HG03575 (cell line): ENCODE measurements around the gene FAM186B.

Experiments used
- ATAC-seq: cut with Tn5 transposase; IDR thresholded peaks from one replicate; pipeline ENCODE4 v1.9.1; 2021; ENCODE audit not compliant: unreplicated experiment, insufficient number of reproducible peaks, low FRiP score; ENCODE audit errors: extremely low read depth

Gene FAM186B

DNA sequence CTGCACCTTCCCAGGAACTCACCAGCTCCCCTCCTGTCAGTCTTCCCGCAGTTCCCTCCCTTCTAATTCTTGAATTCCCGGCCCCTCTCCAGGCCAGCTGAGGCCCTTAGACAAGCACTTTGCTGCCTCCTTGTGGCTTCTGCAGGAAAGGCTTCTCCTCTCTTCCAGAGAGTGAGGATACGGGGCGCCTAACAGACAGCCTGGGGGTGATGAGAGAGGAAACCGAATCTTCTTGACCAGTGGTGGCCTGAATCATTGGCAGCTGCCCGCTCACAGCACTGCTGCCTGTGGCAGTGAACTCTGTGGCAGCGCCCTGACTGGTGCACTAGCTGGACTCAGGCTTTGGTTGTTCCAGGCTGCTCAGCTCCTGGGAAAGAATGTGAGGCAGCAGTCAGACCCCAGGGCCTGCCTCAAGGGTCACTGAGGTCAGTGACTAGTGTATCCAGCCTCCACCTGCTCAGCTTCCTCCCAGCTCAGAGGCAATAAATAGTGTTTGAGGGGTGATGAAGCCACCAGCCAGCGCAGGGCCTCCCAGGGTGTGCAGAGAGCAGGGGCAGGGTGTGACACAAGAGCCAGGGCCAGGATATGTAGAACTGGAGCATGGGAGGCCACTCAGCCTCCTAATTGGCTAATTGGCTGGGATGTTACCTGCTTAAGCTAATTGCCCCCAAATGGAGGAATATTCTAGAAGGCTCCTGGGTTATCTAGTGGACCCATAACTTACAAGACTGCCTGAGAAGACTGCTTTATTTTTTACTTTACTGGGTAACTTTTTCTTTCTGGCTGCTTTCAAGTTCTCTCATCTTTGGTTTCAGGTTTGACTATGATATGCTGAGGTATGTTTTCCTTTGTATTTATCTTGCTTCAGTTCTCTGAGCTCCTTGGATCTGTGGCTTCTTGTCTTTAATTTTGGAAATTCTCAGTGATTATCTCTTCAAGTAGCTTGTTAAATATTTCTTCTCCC lies 24.6 kb downstream of the FAM186B start:
- no peak for ATAC-seq

DNA sequence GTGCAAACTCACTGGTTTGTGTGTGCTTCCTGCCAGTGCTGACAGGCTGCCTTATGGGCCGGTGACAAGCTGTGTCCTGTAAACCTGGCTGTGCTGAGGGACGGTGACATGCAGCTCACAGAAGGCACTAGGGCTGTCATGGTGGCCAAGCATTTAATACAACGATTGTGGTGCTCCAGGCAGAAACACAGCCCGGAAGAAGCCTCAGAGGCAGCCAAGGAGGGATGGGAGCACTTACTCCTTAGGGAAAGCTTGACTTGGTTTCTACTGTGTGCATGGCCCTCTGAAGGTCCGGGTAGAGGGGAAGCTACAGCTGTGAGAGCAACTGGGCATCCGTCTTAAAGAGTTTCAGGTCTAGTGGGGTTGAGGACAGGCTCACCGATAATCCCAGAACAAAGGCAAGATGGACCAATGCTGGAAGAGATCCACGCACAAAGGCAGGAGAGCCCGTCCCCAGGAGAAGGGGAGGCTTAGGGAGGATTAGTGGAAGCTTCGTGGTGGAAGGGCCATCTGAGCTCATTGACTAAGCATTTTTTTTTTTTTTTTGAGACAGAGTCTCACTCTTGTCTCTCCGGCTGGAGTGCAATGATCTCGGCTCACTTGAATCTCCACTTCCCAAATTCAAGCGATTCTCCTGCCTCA lies 26.8 kb downstream of the FAM186B start:
- ATAC-seq = no peak

DNA sequence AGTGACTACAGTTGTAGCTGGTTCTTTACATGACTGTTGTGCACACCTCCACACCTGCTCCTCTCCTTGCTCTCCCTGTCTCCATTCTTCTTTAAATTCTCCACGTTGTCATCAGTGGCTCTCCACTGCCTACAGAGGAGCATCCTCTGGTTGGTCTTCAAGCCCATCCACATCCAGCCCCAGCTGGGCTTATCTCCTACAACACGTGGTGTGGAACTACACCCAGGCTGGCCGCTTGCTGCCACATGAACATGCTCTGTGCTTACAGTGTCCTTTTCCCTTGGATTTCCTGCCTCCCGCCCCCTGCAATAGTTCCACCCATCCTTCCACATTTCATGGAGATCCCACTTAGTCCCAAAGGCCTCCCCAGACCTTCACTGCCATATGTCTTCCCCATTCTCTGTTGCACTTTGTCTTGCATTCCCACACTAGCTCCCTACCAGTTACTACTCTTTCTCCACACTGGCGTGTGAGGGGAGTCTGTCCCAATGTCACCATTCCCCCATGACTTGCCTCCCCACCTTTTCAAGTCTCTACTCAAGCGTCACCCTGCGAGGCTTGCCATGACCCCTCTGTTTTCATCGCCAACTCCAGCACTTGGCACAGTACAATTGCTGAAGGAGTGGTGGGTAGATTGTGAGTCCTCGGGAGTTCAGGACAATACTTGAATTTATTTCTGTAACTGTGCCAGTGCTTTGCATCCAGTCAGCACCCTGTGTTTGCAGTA lies 27.7 kb downstream of the FAM186B start:
- ATAC-seq = no peak

DNA sequence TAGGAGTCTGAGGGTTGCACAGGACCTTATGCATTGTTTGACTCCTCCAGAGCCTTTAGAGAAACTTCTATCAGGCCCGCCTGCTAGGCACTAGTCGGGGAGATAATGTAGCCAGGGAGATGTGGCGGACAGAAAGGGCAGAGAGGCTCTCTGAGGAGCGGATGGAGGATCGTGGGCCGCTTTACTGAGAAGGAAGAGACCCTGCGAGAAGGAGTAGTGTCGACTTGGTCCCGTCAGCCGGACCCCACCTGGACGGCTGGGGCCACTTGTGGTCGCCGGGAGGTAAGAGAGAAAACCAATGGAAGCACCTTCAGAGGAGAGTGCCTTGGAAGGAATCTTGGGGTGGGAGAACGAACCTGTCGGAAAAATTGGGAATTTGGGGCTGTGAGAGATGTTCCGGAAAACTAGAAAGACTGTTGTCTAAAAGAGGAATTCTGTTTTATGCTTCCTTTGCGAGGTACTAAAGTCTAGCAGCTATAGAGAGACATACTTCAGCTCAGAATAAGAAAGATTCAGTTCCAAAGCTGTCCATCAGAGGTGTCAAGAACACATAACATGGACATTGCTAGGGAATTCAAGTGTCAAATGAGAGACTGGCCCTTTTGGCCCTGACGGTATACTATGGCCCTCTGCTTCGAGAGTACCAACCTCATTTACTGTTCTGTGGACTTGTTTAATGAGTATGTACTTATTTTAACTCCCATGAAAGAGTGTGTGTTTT lies 36.8 kb downstream of the FAM186B start:
- no peak for ATAC-seq

DNA sequence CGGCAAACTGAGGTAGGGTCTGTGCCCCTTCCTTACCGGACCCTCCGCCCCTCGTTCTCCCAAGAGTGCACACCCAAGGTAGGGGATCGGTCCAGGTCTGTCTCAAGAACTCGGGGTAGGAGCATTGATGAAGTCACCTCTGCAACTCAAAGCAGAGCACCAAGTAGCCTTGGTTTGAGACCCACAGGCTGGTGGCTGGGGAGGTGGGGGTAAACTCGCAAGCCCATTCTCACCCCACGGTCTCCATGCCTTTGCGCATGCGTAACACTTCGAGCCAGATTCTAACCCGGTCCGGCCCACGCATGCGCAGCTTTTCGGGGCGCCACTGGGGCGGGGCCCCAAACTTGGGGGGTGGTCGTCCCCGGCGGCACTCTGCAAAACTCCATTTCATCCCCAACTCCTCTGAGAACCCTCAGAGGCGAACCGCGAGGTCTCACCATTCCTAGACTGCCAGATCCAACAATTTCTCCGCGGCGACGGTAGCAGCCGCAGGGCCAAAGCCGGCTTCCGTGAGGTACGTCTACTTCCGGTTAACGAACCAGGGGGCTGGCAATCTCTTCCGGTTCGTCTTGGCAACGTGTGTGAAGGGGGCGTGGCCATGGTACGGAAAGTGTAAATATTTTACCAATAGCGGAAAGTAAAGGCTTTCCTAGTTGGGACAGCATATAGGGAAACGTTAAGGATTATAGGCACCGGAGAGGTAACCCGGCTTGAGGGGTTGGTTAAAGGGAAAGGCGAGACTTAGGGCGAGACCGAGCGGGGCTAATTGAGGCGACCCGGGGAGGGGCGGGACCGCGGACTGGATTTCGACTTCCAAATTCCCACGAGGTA lies 37.6 kb downstream of the FAM186B start, which contains the start of gene MCRS1:
Gene MCRS1, minus strand, starts transcription at position 532 of the 831 bp plus-strand sequence. CDS start 1,411 bp downstream, outside the sequence.
- ATAC-seq = peak; percentile 48

- no peak for ATAC-seq
Observed at GRCh38 chr12:49567302-49567610, 38.2 kb downstream of the FAM186B start.

GRCh38 chr12:49566361-49566760 lies 39.1 kb downstream of the FAM186B start:
- no peak for ATAC-seq

DNA sequence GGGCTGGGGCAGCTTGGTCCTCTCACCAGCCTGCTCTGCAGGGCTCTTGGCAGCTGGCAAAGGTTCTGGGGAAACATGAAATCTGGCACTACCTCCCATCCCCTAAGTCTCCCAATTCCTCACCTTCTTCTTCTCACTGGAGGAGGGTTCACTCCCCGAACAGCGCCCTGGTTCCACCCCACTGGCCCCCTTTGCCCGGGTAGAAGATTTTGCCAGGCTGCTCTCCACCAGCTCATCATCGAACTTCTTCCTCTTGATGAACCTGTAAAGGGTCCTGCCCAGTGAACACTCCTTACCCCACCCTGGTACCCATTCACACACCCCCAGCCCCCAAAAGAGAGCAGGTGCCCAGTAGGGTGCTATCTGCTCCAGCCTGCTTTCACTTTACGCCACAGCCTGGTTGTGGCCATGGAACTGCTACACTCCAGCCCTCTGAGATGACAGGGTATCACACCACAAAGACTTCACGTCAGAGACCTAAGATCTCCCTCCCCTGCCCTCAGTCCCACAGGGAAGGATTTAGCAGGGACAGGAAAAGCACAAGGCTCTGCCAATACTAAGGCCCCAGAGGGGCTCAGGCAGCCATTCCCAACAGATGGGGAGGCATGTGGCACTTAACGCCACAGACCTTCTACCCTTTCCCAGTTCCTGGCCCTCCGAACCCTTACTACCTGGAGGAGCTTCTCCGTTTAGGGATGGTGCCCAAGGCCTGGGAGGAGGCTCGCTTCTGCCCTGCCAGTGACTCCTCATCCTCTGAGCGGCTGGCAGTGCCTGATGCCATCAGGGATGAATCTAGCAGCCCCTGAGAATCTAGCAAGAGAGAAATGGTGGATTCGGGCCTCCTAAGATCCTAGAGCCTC lies 39.8 kb downstream of the FAM186B start:
- ATAC-seq = no peak

GRCh38 chr12:49564686-49565405 lies 40.6 kb downstream of the FAM186B start:
- ATAC-seq = no peak

GRCh38 chr12:49563951-49564685 lies 41.3 kb downstream of the FAM186B start:
- ATAC-seq = no peak

DNA sequence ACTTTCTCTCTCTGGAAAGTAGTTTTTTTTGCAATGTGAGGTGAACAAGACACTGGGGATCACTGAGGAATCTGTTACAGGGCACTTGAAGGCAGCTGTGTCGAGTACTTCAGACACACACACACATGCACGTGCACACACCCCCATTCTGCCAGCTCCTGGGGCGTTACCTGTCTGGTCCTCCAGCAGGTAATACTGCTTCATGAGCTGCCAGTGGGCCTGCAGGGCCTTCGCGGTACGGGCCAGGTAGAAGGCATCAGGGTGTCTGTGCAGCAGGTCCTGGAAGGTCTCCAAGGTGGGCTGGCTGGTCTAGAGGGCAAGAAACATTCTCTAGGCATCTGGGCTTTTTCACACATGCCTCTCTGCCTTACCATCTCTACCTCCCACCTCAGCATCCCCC lies 42.6 kb downstream of the FAM186B start:
- no peak for ATAC-seq

DNA sequence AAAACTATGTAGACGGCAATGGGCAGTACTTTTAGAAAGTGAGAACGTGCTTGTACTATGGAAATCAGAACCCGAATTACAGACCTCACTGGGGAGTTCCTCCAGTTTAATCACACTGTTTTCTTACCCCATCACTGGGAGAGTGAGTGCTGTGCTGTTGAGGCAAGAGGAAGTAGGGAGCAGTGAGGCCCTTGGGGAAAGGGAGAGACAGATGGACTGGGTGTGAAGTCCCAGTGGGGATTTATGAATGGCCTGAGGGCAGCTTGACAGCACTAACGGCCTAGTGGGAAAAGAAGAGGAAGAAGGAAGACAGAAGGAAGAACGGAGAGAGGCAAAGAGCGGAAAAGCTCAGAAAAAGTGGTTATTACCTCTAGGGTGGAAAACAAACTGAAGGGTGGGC lies 43.2 kb downstream of the FAM186B start:
- no peak for ATAC-seq

- no peak for ATAC-seq
Observed at GRCh38 chr12:49560695-49561094, 44.7 kb downstream of the FAM186B start.

- no peak for ATAC-seq
Observed at GRCh38 chr12:49559011-49559675, 46.3 kb downstream of the FAM186B start.

- ATAC-seq = no peak
Observed at GRCh38 chr12:49558526-49558925, 46.9 kb downstream of the FAM186B start.

- ATAC-seq = no peak
Observed at GRCh38 chr12:49557917-49558215, 47.6 kb downstream of the FAM186B start.
